ENCODE results near the gene APOE. TPM values are rescaled to one million over a fixed set of nuclear protein-coding genes. Genes with fewer than 3 reads are reported as not detected.

Gene APOE
- total and polyA plus RNA-seq, 2 of the 13 experiments (the other 11 are each of a cell fraction or from before 2014, with no cell fraction given) = 1,328 to 1,470 TPM

- TF ChIP-seq PAF1 (CRISPR knock-in tag; IDR thresholded peaks at IDR 0.05) (no peak; the same call in 1 of the 2 replicates), ZNF782 (CRISPR knock-in tag; IDR thresholded peaks at IDR 0.05; ENCODE audit: borderline replicate concordance) (peak; percentile 40; the same call in 1 of the 2 replicates), ZNF564 (CRISPR knock-in tag; IDR thresholded peaks at IDR 0.05) (no peak), CCDC6 (CRISPR knock-in tag; IDR thresholded peaks at IDR 0.05) (no peak), RNF219 (CRISPR knock-in tag; IDR thresholded peaks at IDR 0.05) (no peak), ZNF362 (CRISPR knock-in tag; IDR thresholded peaks at IDR 0.05; ENCODE audit: borderline replicate concordance) (no peak), RORA (CRISPR knock-in tag; IDR thresholded peaks at IDR 0.05) (0 out of 2 replicates have a peak, but pooled peaks have one; percentile 38), ARNT (IDR thresholded peaks at IDR 0.05) (no peak), BORCS8-MEF2B (CRISPR knock-in tag; IDR thresholded peaks at IDR 0.05) (peak; percentile 77), SALL1 (CRISPR knock-in tag; IDR thresholded peaks at IDR 0.05) (peak; percentile 46), PAX8 (CRISPR knock-in tag; IDR thresholded peaks at IDR 0.05; ENCODE audit: borderline replicate concordance) (no peak), NCOR1 (IDR thresholded peaks at IDR 0.05; ENCODE audit: borderline replicate concordance, low read length) (peak; percentile 50; the same call in 1 of the 2 replicates), GATAD2A (CRISPR knock-in tag; IDR thresholded peaks at IDR 0.05) (no peak; the same call in 1 of the 2 replicates)
Observed at GRCh38 chr19:44954649-44955504, 49.3 kb downstream of the APOE start, which contains the start of gene CLPTM1 (continued).

All from HepG2 (cell line).